T-helper 9 cell (primary cell): Measurements from ENCODE around the gene GABRR3.

Source experiments
- DNase-seq: peaks from one replicate; pipeline ENCODE4 v3.0.0-alpha.2; 2020

The GABRR3 gene

DNA sequence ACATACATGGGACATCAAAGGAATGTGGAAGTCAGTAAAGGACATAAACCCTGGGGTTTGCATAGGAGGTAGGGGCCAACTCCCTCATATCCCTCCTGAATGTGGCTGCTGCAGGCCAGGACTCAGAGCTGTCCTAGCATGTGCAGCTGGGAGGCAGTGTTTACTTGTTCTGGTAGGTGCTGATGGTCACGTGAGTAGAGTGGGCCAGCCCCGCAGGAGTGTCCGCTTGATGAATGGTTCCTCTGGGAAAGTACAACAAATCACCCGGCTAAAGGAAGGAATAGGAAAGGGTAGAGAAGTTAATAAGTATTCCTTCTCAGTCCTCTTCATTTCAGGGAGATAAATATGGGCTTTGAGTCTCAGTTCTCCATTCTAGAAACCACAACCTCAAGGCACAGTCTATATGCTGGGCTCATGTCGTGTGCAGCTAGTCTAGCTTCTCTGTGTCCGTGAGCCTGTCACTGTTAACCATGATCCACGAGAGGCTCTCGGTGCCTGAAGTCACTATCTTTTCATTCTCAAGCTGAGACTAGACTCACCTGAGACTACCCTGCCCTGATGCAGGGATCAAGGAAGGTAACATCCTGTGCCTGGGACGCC lies 80.8 kb downstream of the GABRR3 start:
- no peak for DNase-seq

GRCh38 chr3:97952872-97953271 lies 82.2 kb downstream of the GABRR3 start:
- DNase-seq = no peak

GRCh38 chr3:97952280-97952679 lies 82.8 kb downstream of the GABRR3 start:
- no peak for DNase-seq

DNA sequence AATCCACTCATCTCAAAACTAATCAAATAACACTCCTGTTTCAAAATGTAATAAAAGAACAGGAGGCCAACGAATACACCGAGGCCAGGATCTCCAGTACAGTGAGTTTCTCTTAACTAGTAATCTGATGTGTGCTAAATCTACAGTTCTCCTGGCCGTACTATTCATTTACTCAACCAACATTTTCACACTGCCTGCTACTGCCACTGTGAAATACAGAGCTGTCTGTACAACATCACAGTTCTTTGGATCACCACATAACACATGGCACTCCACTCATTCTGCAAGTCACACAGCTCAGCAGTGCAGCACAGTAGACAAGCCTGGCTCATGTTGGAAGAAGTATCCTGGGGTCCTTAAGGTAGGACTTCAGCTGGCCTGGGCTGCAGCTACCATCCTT lies 84.8 kb downstream of the GABRR3 start:
- DNase-seq = no peak

- DNase-seq = no peak
Measured at GRCh38 chr3:97949743-97950142, 85.4 kb downstream of the GABRR3 start.

DNA sequence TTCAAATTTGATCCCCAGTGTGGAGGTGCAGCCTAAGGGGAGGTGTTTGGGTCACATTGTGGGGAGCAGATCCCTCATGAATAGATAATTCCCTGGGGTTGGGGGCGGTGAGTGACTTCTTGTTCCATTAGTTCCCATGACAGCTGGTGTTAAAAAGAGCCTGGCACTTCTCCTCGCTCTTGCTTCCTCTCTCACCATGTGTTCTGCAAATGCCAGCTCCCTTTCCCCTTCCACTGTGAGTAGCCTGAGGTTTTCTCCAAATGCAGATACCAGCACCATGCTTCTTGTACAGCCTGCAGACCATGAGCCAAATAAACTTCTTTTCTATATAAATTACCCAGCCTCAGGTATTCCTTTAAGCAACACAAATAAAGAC lies 86.0 kb downstream of the GABRR3 start:
- DNase-seq = no peak

DNA sequence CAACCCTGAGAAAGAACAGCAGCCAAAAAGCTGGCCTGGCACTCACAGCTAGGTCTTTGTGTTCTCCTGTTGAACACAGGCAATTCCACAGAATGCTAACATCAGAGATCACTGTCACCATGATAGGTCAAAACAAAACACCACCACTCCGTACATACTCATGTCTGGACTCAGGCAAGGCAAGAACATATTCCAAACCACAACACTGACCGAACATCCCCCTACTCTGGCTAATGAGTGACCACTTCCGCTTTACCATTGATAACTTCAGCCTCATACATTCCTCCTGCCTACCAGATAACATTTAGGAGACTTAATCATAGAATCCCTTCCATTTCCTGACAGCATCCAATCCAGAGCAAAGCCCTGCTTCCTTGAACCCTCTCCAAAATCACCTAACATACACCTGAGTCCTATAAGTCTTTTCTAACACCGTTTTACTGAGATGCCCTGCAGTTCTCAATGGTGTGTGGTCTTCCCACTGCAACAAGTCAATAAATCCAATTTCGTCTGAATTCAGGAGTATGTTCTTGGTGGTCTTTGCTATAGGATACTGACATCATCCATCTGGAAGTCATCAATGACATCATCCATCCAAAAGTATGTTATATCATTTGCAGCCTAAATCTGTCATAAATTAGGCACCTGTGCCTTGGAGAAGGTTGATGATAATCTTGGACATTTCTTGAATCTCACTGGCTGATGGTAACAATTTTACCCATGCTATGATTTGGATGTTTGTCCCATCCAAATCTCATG lies 86.6 kb downstream of the GABRR3 start:
- DNase-seq = no peak

- no peak for DNase-seq
Measured at GRCh38 chr3:97942801-97943546, 92.1 kb downstream of the GABRR3 start.

DNA sequence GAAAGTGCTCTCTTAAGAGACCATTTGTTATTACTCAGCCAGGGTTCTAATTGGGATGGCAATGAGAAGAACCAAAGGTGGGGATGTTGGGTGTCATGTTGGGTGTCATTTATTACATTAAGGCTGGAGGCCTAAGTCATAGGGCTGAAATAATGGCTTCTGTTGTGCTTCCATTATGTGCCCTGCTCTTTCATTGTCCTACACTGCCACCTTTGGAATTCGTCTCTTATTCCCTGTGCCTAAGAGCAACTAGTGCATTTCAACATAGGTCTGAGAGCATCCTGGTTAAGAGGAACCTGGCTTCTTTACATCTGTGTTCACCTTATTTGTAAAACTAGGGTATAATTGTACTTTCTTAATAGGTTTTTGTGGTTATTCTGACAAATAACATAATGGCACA lies 95.1 kb downstream of the GABRR3 start:
- DNase-seq = no peak

DNA sequence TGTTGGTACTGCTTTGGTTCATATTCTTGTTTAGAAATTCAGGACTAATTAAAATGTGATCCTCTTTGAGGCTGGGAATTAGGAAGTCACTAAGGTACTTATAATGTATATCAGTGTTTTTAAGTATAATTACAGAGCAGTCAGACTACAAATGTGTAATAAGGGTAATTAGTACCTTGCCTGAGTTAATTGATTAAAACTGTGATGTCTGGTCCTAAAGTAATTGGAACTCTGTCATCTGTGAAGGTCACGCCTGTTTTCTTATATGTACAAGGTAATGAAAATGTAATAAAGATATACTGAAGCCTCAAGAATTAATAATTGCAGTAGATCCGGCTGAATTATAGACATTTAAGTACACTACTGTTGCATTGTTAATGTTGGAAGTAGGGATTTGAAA lies 95.7 kb downstream of the GABRR3 start:
- no peak for DNase-seq

- no peak for DNase-seq
Measured at GRCh38 chr3:97938444-97938843, 96.7 kb downstream of the GABRR3 start.

DNA sequence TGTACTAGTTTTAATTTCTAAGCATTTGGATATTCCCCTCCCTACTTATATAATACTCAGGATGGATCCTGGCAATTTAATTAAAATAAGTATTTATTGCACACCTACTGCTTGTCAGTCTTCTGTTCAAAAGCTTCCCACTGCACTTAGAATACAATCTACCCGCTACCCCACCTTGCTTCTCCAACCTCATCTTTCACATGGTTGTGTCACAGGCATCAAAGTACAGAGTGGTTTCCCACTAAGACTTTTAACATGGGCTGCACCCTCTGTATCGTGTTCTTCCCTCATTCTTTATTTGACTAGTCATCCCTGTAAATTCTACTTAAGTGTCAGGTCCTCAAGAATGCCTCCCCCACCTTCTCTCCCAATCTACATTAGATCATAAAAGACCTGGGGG lies 97.9 kb downstream of the GABRR3 start:
- DNase-seq = no peak

GRCh38 chr3:97935842-97936241 lies 99.3 kb downstream of the GABRR3 start:
- no peak for DNase-seq
